ENCODE data around the gene COX8A. TPM values are rescaled to one million over a fixed set of nuclear protein-coding genes. Genes with fewer than 3 reads are reported as not detected.

Gene COX8A
- total and polyA plus RNA-seq, 9 of the 15 experiments (the other 6 are each of a cell fraction or from before 2014, with no cell fraction given), result 274 to 1,206 (median 526) TPM

GRCh38 chr11:63974259-63975143 lies at the start of gene COX8A (continued):
- TF ChIP-seq MLX (CRISPR knock-in tag; conservative IDR thresholded peaks at IDR 0.05) (no peak), RBFOX2 (IDR thresholded peaks at IDR 0.05; ENCODE audit: low read depth, low read length) (peak; percentile 98), NR4A1 (CRISPR knock-in tag; IDR thresholded peaks at IDR 0.05) (peak; percentile 78), NR4A1 (tag; IDR thresholded peaks at IDR 0.05) (0 out of 2 replicates have a peak, but pooled peaks have one; percentile 52), GTF2E2 (tag; IDR thresholded peaks at IDR 0.05) (peak; percentile 74; the same call in 1 of the 2 replicates), STAT6 (CRISPR knock-in tag; IDR thresholded peaks at IDR 0.05) (peak; percentile 66; the same call in 1 of the 2 replicates), NFXL1 (CRISPR knock-in tag; IDR thresholded peaks at IDR 0.05) (no peak), TBL1XR1 (IDR thresholded peaks at IDR 0.05; ENCODE audit: low read length in 2 of 2) (peak in 1 of 2 experiments; percentile 65; a peak in 2 of 4 replicates), MYC (IDR thresholded peaks at IDR 0.05; ENCODE audit: low read depth, low read length) (peak; percentile 73), MYC (CRISPR knock-in tag; IDR thresholded peaks at IDR 0.05; ENCODE audit: borderline replicate concordance, low read depth) (peak; percentile 87), ZFP36 (IDR thresholded peaks at IDR 0.05; ENCODE audit: low read depth, low read length, partially characterized antibody) (peak; percentile 52), HMGN3 (IDR thresholded peaks at IDR 0.05; ENCODE audit: borderline replicate concordance, extremely low read depth, insufficient read length, low read depth, low read length) (peak; percentile 17), HDGF (IDR thresholded peaks at IDR 0.05) (no peak), NR3C1 (CRISPR knock-in tag; IDR thresholded peaks at IDR 0.05) (no peak), IFI16 (CRISPR knock-in tag; IDR thresholded peaks at IDR 0.05) (no peak), RNF2 (IDR thresholded peaks at IDR 0.05) (0 out of 2 replicates have a peak, but pooled peaks have one; percentile 24)
- TF ChIP-seq, protein P1, sequence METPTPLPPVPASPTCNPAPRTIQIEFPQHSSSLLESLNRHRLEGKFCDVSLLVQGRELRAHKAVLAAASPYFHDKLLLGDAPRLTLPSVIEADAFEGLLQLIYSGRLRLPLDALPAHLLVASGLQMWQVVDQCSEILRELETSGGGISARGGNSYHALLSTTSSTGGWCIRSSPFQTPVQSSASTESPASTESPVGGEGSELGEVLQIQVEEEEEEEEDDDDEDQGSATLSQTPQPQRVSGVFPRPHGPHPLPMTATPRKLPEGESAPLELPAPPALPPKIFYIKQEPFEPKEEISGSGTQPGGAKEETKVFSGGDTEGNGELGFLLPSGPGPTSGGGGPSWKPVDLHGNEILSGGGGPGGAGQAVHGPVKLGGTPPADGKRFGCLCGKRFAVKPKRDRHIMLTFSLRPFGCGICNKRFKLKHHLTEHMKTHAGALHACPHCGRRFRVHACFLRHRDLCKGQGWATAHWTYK (CRISPR knock-in tag; IDR thresholded peaks at IDR 0.05), result peak; percentile 83
- TF ChIP-seq, protein P2, sequence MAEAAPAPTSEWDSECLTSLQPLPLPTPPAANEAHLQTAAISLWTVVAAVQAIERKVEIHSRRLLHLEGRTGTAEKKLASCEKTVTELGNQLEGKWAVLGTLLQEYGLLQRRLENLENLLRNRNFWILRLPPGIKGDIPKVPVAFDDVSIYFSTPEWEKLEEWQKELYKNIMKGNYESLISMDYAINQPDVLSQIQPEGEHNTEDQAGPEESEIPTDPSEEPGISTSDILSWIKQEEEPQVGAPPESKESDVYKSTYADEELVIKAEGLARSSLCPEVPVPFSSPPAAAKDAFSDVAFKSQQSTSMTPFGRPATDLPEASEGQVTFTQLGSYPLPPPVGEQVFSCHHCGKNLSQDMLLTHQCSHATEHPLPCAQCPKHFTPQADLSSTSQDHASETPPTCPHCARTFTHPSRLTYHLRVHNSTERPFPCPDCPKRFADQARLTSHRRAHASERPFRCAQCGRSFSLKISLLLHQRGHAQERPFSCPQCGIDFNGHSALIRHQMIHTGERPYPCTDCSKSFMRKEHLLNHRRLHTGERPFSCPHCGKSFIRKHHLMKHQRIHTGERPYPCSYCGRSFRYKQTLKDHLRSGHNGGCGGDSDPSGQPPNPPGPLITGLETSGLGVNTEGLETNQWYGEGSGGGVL (CRISPR knock-in tag; IDR thresholded peaks at IDR 0.05), result no peak
- TF ChIP-seq, protein P3, sequence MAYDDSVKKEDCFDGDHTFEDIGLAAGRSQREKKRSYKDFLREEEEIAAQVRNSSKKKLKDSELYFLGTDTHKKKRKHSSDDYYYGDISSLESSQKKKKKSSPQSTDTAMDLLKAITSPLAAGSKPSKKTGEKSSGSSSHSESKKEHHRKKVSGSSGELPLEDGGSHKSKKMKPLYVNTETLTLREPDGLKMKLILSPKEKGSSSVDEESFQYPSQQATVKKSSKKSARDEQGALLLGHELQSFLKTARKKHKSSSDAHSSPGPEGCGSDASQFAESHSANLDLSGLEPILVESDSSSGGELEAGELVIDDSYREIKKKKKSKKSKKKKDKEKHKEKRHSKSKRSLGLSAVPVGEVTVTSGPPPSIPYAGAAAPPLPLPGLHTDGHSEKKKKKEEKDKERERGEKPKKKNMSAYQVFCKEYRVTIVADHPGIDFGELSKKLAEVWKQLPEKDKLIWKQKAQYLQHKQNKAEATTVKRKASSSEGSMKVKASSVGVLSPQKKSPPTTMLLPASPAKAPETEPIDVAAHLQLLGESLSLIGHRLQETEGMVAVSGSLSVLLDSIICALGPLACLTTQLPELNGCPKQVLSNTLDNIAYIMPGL (CRISPR knock-in tag; IDR thresholded peaks at IDR 0.05), result peak; percentile 76

Measured in K562 (cell line).